ENCODE measurements around the gene MEX3D.
A peak's percentile ranks its signal among the peaks of the same experiment; 100 is the strongest.

Gene MEX3D

GRCh38 chr19:1566392-1567115 lies 1.6 kb downstream of the MEX3D start:
- no CpG with 5 or more reads among the region's 42 CpGs for WGBS, 2 donors (ENCODE audit: extremely low coverage in 2 of 2, insufficient read length in 2 of 2, insufficient replicate concordance in 1 of 2)
- Histone ChIP-seq H4K91ac (ENCODE audit: low read depth, low read length, poor library complexity) (no peak overlapping the region), H2BK15ac (ENCODE audit: low read length) (peak overlapping the region; percentile 58), H3K4ac (ENCODE audit: low read length) (peak overlapping the region; percentile 98), H3K9ac (ENCODE audit: low read depth, low read length, poor library complexity) (peak overlapping the region; percentile 99), H3K9me3 (replicated peaks in 1 of 2; ENCODE audit: control insufficient read depth in 2 of 2, insufficient read depth in 1 of 2, low read depth in 1 of 2, low read length in 2 of 2) (peaks cover 0 to 10% of the 10 kb centered on the region in 2 donors), H3K36me3 (replicated peaks in 1 of 2; ENCODE audit: control insufficient read depth in 2 of 2, insufficient read depth in 2 of 2, low read length in 2 of 2) (peaks cover 19 to 42% of the 10 kb centered on the region in 2 donors), H3K4me3 (ENCODE audit: low read length in 2 of 2) (peak overlapping the region; percentile 98 to 99), H2BK5ac (ENCODE audit: low read length) (peak overlapping the region; percentile 96), H2BK120ac (ENCODE audit: low read depth, low read length) (peak overlapping the region; percentile 96), H3K18ac (ENCODE audit: low read length) (peak overlapping the region; percentile 99), H3K27me3 (ENCODE audit: control insufficient read depth in 3 of 3, insufficient read depth in 3 of 3, low read depth in 1 of 3, low read length in 3 of 3) (peaks cover 0 to 6% (median 0%) of the 10 kb centered on the region in 3 experiments), H3K4me1 (ENCODE audit: control insufficient read depth in 2 of 2, insufficient read depth in 1 of 2, low read depth in 1 of 2, low read length in 2 of 2) (peaks cover 8 to 12% of the 10 kb centered on the region in 2 donors), H2BK12ac (ENCODE audit: low read length) (no peak overlapping the region), H3K4me2 (ENCODE audit: insufficient read depth, low read length, poor library complexity, severe bottlenecking) (peak overlapping the region; percentile 94), H2AFZ (ENCODE audit: low read length) (peak overlapping the region; percentile 85), H4K8ac (ENCODE audit: low read depth, low read length) (peak overlapping the region; percentile 65), H3K27ac (replicated peaks; ENCODE audit: low read length) (peak overlapping the region; percentile 87), H3K23ac (ENCODE audit: low read depth, low read length, poor library complexity) (peak overlapping the region; percentile 75), H3K79me1 (ENCODE audit: low read depth, low read length) (peaks cover 15% of the 10 kb centered on the region), H3K14ac (ENCODE audit: low read length) (peak overlapping the region; percentile 90), H2AK5ac (ENCODE audit: low read depth, low read length) (peak overlapping the region; percentile 100)
- DNase-seq (ENCODE audit: low spot score), result peak; percentile 84

- Histone ChIP-seq H2AK5ac (ENCODE audit: low read depth, low read length) (no peak overlapping the region), H3K4me1 (ENCODE audit: control insufficient read depth in 2 of 2, insufficient read depth in 1 of 2, low read depth in 1 of 2, low read length in 2 of 2) (peaks cover 10 to 14% of the 10 kb centered on the region in 2 donors), H3K27me3 (ENCODE audit: control insufficient read depth in 3 of 3, insufficient read depth in 3 of 3, low read depth in 1 of 3, low read length in 3 of 3) (no peaks in the 10 kb centered on the region), H3K18ac (ENCODE audit: low read length) (no peak overlapping the region), H4K8ac (ENCODE audit: low read depth, low read length) (no peak overlapping the region), H2BK5ac (ENCODE audit: low read length) (peak overlapping the region; percentile 3), H2BK120ac (ENCODE audit: low read depth, low read length) (no peak overlapping the region), H3K23ac (ENCODE audit: low read depth, low read length, poor library complexity) (peak overlapping the region; percentile 75), H3K4me2 (ENCODE audit: insufficient read depth, low read length, poor library complexity, severe bottlenecking) (no peak overlapping the region), H3K4me3 (ENCODE audit: low read length in 2 of 2) (no peak overlapping the region), H3K79me1 (ENCODE audit: low read depth, low read length) (peaks cover 39% of the 10 kb centered on the region), H3K4ac (ENCODE audit: low read length) (no peak overlapping the region), H2BK15ac (ENCODE audit: low read length) (no peak overlapping the region), H2AFZ (ENCODE audit: low read length) (no peak overlapping the region), H3K27ac (replicated peaks; ENCODE audit: low read length) (no peak overlapping the region), H4K91ac (ENCODE audit: low read depth, low read length, poor library complexity) (no peak overlapping the region), H2BK12ac (ENCODE audit: low read length) (no peak overlapping the region), H3K9ac (ENCODE audit: low read depth, low read length, poor library complexity) (no peak overlapping the region), H3K36me3 (replicated peaks in 1 of 2; ENCODE audit: control insufficient read depth in 2 of 2, insufficient read depth in 2 of 2, low read length in 2 of 2) (peaks cover 32 to 65% of the 10 kb centered on the region in 2 donors), H3K14ac (ENCODE audit: low read length) (no peak overlapping the region), H3K9me3 (replicated peaks in 1 of 2; ENCODE audit: control insufficient read depth in 2 of 2, insufficient read depth in 1 of 2, low read depth in 1 of 2, low read length in 2 of 2) (peaks cover 0 to 5% of the 10 kb centered on the region in 2 donors)
- WGBS, 2 donors (ENCODE audit: extremely low coverage in 2 of 2, insufficient read length in 2 of 2, insufficient replicate concordance in 1 of 2), result no CpG with 5 or more reads among the region's 6 CpGs
- no peak for DNase-seq (ENCODE audit: low spot score)
Measured at GRCh38 chr19:1563251-1563650, 4.9 kb downstream of the MEX3D start.

GRCh38 chr19:1561236-1561842 lies 6.8 kb downstream of the MEX3D start:
- Histone ChIP-seq H3K4me3 (ENCODE audit: low read length in 2 of 2) (no peak overlapping the region), H2BK12ac (ENCODE audit: low read length) (no peak overlapping the region), H2BK120ac (ENCODE audit: low read depth, low read length) (no peak overlapping the region), H3K27ac (replicated peaks; ENCODE audit: low read length) (peak overlapping the region; percentile 35), H4K91ac (ENCODE audit: low read depth, low read length, poor library complexity) (no peak overlapping the region), H2BK15ac (ENCODE audit: low read length) (no peak overlapping the region), H3K18ac (ENCODE audit: low read length) (no peak overlapping the region), H3K79me1 (ENCODE audit: low read depth, low read length) (peaks cover 44% of the 10 kb centered on the region), H3K4ac (ENCODE audit: low read length) (no peak overlapping the region), H3K36me3 (replicated peaks in 1 of 2; ENCODE audit: control insufficient read depth in 2 of 2, insufficient read depth in 2 of 2, low read length in 2 of 2) (peaks cover 39 to 83% of the 10 kb centered on the region in 2 donors), H3K27me3 (ENCODE audit: control insufficient read depth in 3 of 3, insufficient read depth in 3 of 3, low read depth in 1 of 3, low read length in 3 of 3) (no peaks in the 10 kb centered on the region), H3K14ac (ENCODE audit: low read length) (no peak overlapping the region), H3K4me1 (ENCODE audit: control insufficient read depth in 2 of 2, insufficient read depth in 1 of 2, low read depth in 1 of 2, low read length in 2 of 2) (peaks cover 10 to 14% of the 10 kb centered on the region in 2 donors), H3K9ac (ENCODE audit: low read depth, low read length, poor library complexity) (peak overlapping the region; percentile 78), H3K23ac (ENCODE audit: low read depth, low read length, poor library complexity) (peak overlapping the region; percentile 52), H4K8ac (ENCODE audit: low read depth, low read length) (no peak overlapping the region), H2AK5ac (ENCODE audit: low read depth, low read length) (no peak overlapping the region), H2AFZ (ENCODE audit: low read length) (no peak overlapping the region), H3K4me2 (ENCODE audit: insufficient read depth, low read length, poor library complexity, severe bottlenecking) (no peak overlapping the region), H3K9me3 (replicated peaks in 1 of 2; ENCODE audit: control insufficient read depth in 2 of 2, insufficient read depth in 1 of 2, low read depth in 1 of 2, low read length in 2 of 2) (peaks cover 0 to 8% of the 10 kb centered on the region in 2 donors), H2BK5ac (ENCODE audit: low read length) (peak overlapping the region; percentile 76)
- no CpG with 5 or more reads among the region's 17 CpGs for whole genome bisulfite sequencing, 2 donors (ENCODE audit: extremely low coverage in 2 of 2, insufficient read length in 2 of 2, insufficient replicate concordance in 1 of 2)
- no peak for DNase-seq (ENCODE audit: low spot score)

GRCh38 chr19:1560286-1560882 lies 7.7 kb downstream of the MEX3D start:
- Histone ChIP-seq H3K4me2 (ENCODE audit: insufficient read depth, low read length, poor library complexity, severe bottlenecking) (no peak overlapping the region), H2BK15ac (ENCODE audit: low read length) (no peak overlapping the region), H2BK120ac (ENCODE audit: low read depth, low read length) (no peak overlapping the region), H3K4me3 (ENCODE audit: low read length in 2 of 2) (no peak overlapping the region), H4K91ac (ENCODE audit: low read depth, low read length, poor library complexity) (no peak overlapping the region), H3K9ac (ENCODE audit: low read depth, low read length, poor library complexity) (peak overlapping the region; percentile 80), H3K18ac (ENCODE audit: low read length) (no peak overlapping the region), H3K23ac (ENCODE audit: low read depth, low read length, poor library complexity) (peak overlapping the region; percentile 11), H3K9me3 (replicated peaks in 1 of 2; ENCODE audit: control insufficient read depth in 2 of 2, insufficient read depth in 1 of 2, low read depth in 1 of 2, low read length in 2 of 2) (peaks cover 0 to 8% of the 10 kb centered on the region in 2 donors), H4K8ac (ENCODE audit: low read depth, low read length) (no peak overlapping the region), H3K4me1 (ENCODE audit: control insufficient read depth in 2 of 2, insufficient read depth in 1 of 2, low read depth in 1 of 2, low read length in 2 of 2) (peaks cover 3 to 6% of the 10 kb centered on the region in 2 donors), H2AFZ (ENCODE audit: low read length) (no peak overlapping the region), H2BK5ac (ENCODE audit: low read length) (peak overlapping the region; percentile 76), H3K27me3 (ENCODE audit: control insufficient read depth in 3 of 3, insufficient read depth in 3 of 3, low read depth in 1 of 3, low read length in 3 of 3) (no peaks in the 10 kb centered on the region), H2BK12ac (ENCODE audit: low read length) (no peak overlapping the region), H3K36me3 (replicated peaks in 1 of 2; ENCODE audit: control insufficient read depth in 2 of 2, insufficient read depth in 2 of 2, low read length in 2 of 2) (peaks cover 37 to 74% of the 10 kb centered on the region in 2 donors), H2AK5ac (ENCODE audit: low read depth, low read length) (no peak overlapping the region), H3K27ac (replicated peaks; ENCODE audit: low read length) (no peak overlapping the region), H3K14ac (ENCODE audit: low read length) (no peak overlapping the region), H3K4ac (ENCODE audit: low read length) (no peak overlapping the region), H3K79me1 (ENCODE audit: low read depth, low read length) (peaks cover 50% of the 10 kb centered on the region)
- no peak for DNase-seq (ENCODE audit: low spot score)
- WGBS, 2 donors (ENCODE audit: extremely low coverage in 2 of 2, insufficient read length in 2 of 2, insufficient replicate concordance in 1 of 2), result no CpG with 5 or more reads among the region's 25 CpGs
